DMS79 treated with DMSO at 0.1 percent for 48 hours (cell line): ENCODE data around the gene ACSS2.

ENCODE experiments used
- DNase-seq: peaks from one replicate; lab custom pipeline; 2025; lab: John Stamatoyannopoulos, UW

ACSS2 gene

DNA sequence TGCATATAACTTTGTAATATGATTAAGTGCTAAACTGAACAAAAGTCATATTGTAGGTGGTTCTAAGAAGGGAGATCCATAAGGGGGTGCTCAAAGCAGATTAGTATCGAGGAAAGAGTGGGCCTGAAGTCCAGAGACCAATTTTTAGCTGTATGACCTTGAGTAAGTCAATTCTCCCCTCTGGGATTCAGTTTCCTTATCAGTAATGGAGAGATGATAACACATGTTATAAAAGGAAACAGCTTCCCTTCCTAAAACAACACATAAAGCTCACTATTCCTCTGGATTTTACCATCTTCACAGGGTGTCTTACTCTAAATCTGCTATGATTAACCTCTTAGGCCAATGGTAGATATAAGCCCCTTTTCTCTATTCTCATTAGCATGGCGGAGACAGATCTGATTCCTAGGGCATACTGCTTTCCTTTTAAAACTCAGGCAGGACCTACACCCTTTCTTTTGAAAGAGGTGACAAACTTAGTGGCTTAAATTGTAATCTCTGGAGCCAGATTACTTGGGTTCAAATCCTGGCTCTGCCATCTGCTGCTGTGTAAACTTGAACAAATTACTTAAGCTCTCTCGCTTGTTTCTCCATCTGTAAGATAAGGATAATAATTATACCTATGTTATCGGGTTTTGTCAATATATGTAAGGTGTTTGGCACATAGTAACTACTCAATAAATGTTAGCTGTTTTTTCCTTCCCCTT, 39.5 kb downstream of the ACSS2 start:
- DNase-seq = no peak

DNA sequence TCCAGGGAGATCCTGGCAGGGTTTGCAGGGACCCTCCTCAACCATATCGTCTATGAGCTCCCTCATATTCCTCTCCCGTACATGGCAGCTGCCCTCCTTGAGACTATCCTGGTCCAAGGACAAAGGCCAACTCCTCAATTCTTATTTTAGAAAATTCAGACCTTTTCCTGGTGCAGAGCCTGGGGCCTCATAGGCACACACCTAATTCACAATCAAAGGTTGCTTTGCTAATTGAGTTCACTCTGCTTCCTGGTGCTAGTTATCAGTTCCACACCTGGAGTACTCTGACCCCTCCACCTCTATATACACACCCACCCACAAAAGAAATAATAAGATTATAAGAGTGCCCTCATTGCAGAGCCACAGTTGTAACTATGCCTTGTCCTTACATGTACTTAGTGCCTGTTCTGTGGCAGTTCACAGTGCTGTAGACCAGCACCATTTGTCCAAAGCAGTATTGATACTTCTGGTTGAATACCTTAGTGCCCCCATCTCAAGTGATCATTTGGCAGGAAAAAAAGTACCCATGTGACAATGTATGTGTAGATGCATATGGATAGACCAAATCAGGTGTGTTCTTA, 40.5 kb downstream of the ACSS2 start:
- no peak for DNase-seq

DNA sequence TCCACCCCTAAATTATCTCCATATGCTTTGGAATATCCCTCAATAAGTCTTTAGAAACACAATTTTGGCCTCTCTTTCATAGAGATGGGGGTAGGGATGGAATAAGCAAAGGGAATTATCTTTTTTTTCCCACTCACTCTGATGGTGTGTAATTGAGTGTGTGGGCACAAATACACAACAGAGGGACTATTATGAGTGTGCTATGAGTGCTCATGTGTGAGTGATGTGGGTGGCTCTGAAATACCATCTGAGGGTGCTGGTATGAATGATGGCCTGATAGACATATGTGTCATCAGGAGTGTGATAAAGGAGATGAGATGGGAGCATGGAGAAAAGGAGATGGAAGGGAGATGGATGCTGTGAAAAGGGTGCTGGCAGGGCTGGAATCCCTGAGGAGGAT, 43.6 kb downstream of the ACSS2 start:
- DNase-seq = no peak

DNA sequence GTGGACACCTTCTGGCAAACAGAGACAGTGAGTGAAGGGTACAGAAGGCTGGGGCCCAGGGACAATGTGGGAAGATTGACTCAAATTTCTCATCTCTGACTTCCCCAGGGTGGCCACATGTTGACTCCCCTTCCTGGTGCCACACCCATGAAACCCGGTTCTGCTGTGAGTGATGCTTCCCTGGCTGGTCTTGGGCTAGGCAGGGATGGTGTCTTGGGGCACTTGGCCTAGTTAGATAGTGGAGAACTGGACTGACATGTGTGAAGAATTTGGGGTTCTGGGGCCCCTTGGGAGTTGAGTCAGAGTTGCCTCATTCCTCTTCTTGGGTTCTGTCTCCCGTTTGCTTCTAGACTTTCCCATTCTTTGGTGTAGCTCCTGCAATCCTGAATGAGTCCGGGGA, 45.0 kb downstream of the ACSS2 start:
- no peak for DNase-seq

DNA sequence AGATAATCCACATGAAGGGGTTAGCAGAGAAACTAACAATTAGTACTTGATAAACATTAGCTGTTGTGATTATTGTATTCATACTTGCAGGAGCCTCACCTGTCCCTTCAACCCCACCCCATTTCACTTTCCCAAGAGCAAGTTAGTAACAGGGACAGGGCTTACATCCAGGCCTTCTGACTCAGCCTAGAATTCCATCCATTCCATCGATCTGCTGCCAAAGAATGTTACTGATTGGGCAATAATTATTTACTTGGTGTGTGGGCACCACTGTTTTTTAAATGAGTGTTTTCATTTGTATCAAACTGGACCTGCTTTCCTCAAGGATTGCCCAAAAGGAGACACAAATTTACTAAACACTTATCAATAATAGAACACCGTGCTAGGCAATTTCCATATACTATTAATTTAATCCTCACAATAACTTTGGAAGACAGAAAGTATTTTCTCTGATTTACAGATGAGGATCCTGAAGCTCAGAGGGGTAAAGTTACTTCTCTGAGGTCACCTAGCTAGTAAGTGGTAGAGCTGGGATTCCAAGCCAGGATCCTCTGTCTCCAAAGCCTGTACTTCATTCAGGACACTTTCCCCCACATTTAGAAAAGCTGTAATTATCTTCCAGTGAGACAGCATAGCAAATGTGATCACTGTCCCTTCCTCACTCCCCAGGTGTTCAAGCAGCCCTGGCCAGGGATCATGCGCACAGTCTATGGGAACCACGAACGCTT, 46.4 kb downstream of the ACSS2 start:
- no peak for DNase-seq

DNA sequence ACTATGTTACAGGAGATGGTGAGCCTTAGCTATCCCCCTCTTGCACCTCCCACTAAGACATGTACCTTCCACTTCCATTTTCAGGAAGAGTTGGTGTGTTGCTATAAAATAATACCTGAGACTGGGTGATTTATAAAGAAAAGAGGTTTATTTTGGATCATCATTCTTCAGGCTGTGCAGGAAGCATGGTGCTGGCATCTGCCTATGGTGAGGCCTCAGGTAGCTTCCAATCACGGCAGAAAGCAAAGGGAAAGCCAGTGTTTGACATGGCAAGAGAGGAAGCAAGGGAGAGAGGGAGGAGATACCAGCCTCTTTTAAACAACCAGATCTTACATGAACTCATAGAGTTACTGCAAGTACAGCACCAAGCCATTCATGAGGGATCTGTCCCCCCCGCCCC, 47.0 kb downstream of the ACSS2 start:
- DNase-seq = no peak

DNA sequence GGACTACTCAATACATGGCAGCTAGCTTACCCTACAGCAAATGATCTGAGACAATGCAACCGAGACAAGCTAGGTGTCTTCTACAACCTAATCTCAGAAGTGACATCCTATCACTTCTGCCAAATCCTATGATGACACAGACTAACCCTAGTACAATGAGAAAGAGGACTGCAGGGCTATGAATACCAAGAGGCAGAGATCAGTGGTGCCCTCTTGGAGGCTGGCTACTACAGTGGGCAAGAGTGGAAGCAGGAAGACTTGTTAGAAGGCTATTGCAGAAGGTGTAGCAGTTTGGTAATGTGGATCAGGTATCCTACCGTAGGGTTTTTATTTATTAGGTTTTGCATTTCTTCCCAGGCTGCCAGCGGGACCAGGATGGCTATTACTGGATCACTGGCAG, 48.9 kb downstream of the ACSS2 start:
- no peak for DNase-seq

DNA sequence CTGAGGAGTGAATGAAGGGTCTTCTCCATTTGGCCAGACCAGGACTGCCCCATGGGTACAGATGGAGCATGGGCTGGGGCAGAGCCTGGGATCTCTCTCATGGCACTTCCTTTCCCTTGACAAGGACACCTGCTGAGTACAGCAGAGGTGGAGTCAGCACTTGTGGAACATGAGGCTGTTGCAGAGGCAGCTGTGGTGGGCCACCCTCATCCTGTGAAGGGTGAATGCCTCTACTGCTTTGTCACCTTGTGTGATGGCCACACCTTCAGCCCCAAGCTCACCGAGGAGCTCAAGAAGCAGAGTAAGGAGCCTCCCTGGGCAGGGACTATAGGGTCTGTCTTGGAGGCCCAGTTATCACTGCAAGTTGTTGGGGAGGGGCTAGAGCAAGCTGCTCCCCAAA, 49.6 kb downstream of the ACSS2 start:
- DNase-seq = no peak

DNA sequence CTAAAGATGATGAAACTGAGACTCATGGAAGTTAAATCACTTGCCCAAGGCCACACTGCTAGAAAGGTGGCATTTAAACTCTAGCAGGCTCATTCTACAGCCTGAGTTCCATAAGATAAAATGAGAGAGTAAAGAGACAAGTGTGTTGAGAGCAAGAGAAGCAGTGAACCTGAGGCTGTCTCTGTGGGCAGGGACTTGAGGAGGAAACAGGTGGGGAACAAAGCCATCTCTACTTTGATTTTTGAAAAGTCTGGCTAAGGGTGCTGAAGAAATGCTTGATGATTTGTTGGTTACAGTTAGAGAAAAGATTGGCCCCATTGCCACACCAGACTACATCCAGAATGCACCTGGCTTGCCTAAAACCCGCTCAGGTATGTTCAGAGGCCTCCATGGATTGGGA, 50.2 kb downstream of the ACSS2 start:
- no peak for DNase-seq

DNA sequence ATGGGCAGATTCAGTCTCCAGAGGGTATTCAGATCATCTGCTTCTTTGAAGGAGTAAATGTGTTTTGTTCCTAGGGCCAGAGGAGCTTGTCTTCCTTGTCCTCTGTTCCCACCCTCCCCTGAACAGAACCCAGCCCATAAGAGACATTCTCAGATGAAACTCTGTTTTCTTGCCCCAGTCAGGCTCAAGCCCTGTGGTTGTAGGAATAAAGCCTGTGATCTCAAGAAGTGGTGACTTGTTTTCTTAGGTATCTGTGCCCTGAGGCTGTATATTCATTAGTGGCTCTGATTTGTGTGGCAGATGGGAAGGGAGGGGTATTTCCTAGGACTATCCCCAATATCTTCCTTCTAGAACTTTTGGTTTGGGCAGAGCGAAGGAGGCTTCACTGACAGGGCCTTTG, 51.3 kb downstream of the ACSS2 start:
- no peak for DNase-seq

DNA sequence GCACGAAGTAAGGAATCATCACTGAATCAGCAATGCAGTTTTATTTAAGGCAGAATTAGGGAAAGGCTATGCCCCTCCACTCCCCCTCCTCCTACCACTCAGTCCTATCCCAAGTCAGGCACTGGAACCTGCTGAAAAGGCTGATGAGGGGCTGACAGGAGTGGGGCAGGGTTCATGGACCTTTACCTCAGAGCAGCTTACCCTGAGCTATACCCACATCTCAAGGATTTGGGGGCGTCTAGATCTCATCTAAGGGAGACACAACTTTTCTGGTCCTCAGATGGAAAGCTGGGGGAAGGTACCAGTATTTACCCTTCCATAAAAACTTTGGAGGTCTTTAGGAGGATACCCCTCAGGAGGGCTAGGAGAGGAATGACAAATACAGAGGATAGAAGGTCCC, 52.0 kb downstream of the ACSS2 start:
- no peak for DNase-seq

DNA sequence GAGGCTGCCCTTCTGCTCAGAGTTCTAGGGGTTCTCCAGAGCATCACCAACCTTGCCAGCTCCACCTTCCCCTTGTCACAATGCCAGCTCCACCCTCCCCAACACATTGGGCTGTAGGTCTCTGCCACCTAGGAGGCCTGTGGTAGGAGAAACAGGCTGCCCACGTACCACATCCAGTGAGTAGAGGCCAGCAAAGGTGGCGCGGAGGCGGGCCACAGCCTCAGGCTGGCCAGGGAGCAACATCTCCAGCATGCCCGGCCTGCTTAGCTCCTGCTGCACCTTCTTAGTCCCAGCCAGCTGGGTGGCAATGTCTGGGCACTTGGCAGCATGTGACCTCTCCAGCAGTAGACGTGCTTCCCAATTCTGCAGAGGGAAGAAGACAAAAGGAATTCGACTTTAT, 55.4 kb downstream of the ACSS2 start:
- no peak for DNase-seq

DNA sequence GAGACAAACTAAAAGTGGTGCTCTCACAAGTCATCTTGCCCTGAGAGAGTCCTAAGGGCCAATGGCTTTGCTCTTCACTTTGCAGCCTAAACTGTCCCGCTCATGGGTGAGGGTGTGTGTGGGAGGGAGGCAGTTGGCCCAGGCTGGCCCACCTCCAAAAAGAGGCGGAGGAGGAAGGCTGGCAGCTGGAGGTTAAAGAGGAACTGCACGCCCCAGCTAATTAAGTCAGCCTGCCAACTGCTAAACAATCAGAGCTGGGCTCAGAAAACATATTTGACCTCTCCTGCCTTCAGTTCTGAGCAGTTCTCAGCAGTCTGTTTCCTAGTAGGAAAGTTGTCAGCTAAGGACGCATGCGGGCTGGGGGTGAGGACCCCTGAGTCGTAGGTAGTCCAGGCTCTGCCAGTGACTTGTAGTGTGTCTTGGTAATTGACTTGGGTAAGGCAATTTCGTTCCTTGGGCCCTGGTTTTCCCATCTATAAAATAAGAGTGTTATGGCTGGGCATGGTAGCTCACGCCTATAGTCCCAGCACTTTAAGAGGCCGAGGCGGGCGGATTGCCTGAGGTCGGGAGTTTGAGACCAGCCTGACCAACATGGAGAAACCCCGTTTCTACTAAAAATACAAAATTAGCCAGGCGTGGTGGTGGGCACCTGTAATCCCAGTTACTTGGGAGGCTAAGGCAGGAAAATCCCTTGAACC, 62.2 kb downstream of the ACSS2 start:
- DNase-seq = no peak

DNA sequence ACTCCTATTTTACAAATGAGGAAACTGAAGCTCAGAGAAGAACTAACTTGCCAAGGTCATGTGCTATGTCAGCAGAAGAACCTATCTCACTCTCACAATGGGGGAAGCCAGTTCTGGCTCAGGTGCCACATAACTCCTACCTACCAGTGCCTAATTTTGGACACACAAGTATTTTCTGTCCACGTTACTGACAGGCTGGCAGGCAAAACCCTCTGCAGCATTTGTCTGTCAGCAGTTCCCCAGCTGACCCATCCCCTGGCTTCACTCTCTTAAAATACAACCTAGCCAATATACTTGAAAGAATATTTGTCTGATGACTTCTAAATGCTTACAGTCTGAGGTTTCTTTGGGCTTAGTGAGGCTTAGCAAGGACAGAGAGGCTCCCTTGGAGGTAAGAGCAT, 63.7 kb downstream of the ACSS2 start:
- DNase-seq = no peak

DNA sequence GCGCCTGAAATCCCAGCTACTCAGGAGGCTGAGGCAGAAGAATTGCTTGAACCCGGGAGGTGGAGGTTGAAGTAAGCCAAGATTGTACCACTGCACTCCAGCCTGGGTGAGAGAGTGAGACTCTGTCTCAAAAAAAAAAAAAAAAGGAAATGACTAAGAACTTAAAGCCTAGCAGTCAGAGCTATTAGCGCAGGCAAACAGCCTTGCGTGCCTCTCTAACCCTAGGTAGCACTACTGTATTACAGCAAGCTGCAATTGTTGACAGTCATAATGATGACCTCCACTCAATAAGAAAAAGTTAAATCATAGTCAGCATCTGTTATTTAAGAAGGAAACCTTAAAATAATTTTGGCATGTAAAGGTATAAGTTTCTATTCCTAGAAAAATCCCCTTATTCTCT, 64.8 kb downstream of the ACSS2 start:
- DNase-seq = no peak

DNA sequence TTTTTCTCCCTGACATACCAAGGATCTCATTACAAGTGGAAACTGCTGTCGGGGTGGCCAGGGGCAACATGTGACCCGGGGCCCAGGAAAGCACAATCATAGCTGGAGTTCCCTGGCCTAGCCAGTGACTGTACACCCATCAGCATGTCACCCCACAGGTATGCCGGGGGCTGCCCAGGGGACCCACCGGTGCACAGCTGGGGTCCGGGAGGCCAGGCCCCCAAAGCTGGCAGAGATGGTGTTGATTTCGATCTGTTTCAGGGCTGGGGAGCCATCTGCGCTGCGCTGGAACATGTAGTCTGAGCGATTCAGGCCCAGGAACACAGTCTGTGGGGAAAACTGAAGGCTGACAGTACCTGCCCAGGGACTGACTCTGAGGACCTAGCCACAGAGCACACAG, 65.9 kb downstream of the ACSS2 start:
- no peak for DNase-seq

DNA sequence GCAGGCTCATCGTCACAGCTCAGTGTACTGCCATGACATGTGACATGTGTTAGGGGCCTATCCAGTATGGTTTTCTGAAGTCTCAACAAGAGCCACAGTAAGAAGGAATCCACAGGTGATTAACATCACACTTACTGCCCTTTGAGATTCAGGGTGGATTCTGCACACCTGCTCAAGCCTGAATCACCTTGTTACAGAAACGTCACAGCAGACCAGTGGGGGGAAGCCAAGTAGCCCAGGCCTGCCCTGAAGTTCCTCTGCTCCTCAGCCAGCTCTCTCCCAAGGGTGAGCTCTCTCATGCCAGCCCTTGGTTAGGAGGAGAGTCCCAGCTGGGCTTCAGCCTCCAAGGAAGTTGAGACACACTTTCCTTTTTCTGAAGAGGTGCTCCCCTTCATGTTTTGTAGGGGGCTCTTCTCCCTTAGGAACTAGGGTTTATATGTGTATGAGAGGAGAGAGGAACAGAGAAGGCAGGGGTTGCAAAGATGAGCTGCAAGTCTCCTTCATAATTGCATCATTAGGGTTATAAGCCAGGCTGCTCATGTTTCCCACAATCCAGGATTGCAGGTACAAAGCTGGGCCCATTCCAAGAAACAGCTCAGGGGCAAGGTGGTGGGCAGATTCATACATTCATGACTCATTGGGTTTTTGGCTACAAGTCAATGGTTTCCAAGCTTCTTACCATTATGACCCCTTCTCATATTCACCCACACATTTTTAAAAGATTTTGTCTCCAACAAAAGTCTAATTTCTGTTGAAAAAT, 67.6 kb downstream of the ACSS2 start:
- DNase-seq = no peak

DNA sequence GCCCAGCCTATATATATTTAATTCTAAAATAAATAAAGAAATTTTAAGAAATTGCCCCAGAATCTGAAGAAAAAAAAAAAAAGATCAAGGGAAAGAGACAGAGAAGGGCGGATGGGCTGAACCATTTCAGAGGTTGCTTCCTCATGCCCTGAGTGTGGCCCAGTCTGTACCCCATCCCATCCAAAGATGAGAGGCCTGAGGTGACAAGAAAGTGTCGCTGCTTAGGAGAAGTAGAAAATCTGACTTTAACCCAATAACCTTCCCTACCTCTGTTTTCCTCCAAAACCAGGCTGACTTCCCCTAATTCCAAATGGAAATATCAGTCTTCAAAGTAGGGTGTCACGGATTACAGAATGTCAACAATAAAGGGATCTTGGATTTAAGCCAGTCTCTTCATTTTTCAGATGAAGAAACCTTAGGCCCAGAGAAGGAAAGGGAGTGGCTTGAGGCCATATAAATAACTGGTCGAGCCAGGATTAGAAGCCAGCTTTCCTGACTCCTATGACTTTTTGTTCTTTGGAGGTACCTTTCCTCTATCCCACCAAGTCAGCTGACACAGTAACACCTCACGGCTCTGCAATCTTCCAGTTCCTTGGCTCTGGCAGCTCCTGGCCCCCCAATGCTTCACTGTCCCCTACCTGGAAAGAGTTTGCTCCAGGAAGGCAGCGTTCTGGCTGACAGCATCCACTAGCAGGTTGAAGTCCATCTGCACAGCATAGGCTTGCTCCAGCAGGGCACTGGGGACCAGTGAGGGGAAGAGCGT, 69.1 kb downstream of the ACSS2 start:
- DNase-seq = no peak

DNA sequence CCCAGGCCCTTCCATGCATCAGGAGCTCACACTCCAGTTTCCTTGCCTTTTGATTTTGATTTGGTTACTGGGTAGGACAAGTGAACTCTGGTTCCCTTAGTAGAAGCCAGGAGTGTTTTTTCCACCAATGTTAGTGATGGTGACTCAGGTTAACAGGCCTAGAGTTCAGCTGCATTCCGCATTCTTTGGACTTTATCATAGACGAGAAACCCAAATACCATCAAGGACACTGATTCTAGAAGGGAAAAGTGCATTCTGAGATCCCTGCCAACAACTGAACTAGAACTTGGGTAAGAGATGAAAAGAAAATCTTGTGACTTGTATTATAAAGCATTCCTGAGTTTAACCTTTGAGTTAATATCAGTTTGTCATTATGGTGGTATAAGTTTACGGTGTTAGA, 70.2 kb downstream of the ACSS2 start:
- no peak for DNase-seq

DNA sequence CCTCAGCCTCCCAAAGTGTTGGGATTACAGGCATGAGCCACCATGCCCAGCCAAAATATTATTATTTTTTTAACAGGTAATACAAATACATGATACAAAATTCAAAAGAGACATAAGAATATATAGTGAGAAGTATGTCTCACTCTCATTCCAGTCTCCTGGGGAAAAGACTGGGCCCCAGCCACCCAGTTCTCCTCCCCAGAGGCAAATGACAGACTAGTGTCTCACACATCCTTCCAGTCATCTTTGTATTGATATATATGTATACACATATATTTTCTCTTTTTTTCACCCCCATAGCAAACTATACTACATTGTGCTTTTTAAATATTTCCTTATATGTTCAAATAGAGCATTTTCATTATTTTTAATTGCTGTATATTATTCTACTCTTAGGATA, 70.9 kb downstream of the ACSS2 start:
- DNase-seq = no peak

DNA sequence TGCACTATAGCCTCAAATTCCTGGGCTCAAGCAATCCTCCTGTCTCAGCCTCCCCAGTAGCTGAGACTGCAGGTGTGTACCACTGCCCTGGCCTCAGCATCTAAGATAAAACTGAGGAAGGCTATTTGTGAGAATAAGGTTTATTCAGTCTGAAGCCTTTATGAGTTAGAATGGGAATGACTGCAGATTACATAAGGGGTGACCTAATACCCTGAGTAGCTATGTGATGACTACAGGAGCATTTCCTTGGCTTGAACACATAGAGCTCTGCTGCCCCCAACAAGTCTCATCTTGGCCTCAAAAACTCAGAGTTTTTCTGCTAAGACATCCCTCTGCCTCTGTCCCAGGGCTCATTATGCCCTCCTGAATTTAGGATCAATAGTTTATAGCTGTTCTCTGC, 71.6 kb downstream of the ACSS2 start:
- no peak for DNase-seq

DNA sequence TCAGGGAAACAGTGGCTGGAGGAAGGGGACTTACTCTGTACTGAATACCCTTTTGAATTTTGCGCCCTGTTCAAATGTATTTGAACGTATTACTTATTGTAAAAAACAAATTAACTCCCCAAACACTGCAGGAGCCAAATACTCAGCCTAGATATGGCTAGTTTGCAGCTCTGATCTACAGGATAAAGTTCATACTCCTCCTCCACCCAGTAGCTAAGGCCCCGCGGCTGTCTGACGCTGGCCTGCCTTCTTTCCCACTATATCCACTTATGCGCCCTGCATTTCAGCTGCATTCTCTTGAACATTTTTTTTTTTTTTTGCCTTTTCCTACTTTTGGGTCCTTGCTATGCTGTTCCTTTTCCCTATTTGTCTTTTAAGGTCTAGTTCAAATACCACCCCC, 72.7 kb downstream of the ACSS2 start:
- no peak for DNase-seq
